HEK293T (cell line): ENCODE measurements around the gene SYNPO2.

Experiments
- ARNT ChIP-seq: fragments of 450-650 bp; IDR thresholded peaks from 2 replicates; pipeline ENCODE4 v1.6.1; 2017; ENCODE audit warnings: mild to moderate bottlenecking
- BHLHE40 ChIP-seq: fragments of 450-650 bp; IDR thresholded peaks from 2 replicates; pipeline ENCODE4 v1.6.1; 2016; ENCODE audit warnings: mild to moderate bottlenecking, moderate library complexity, borderline replicate concordance
- CTBP1 ChIP-seq: fragments of 450-650 bp; IDR thresholded peaks from 2 replicates; pipeline ENCODE4 v1.6.1; 2016; ENCODE audit warnings: borderline replicate concordance
- ELF4 ChIP-seq: fragments of 450-650 bp; IDR thresholded peaks from 2 replicates; pipeline ENCODE4 v1.6.1; 2017; ENCODE audit warnings: antibody characterized with exemption
- FOXA1 ChIP-seq: fragments of 450-650 bp; IDR thresholded peaks from 2 replicates; pipeline ENCODE4 v1.6.1; 2016; ENCODE audit warnings: mild to moderate bottlenecking
- FOXK2 ChIP-seq: fragments of 450-650 bp; IDR thresholded peaks from 2 replicates; pipeline ENCODE4 v1.6.1; 2016; ENCODE audit warnings: mild to moderate bottlenecking
- FOXM1 ChIP-seq: fragments of 450-650 bp; IDR thresholded peaks from 2 replicates; pipeline ENCODE4 v1.6.1; 2017; ENCODE audit warnings: mild to moderate bottlenecking, borderline replicate concordance
- HDGF ChIP-seq: fragments of 450-650 bp; IDR thresholded peaks from 2 replicates; pipeline ENCODE4 v1.6.1; 2017; ENCODE audit warnings: antibody characterized with exemption, borderline replicate concordance
- NFRKB ChIP-seq: fragments of 450-650 bp; IDR thresholded peaks from 2 replicates; pipeline ENCODE4 v1.6.1; 2016; ENCODE audit warnings: mild to moderate bottlenecking, moderate library complexity
- SP1 ChIP-seq: fragments of 450-650 bp; IDR thresholded peaks from 2 replicates; pipeline ENCODE4 v1.6.1; 2017
- SUZ12 ChIP-seq: fragments of 450-650 bp; IDR thresholded peaks from 2 replicates; pipeline ENCODE4 v1.6.1; 2016; ENCODE audit warnings: mild to moderate bottlenecking
- TARDBP ChIP-seq: fragments of 450-650 bp; IDR thresholded peaks from 2 replicates; pipeline ENCODE4 v1.6.1; 2016
- ZNF384 ChIP-seq: fragments of 450-650 bp; IDR thresholded peaks from 2 replicates; pipeline ENCODE4 v1.6.1; 2016
- TF ChIP-seq, protein P1 (sequence below): fragments of 450-650 bp; IDR thresholded peaks from 2 replicates; pipeline ENCODE4 v1.6.1; 2016

GRCh38 chr4:119028296-119028695, 139.6 kb downstream of the SYNPO2 start:
- TF ChIP-seq ARNT = no peak
- no peak for TF ChIP-seq HDGF
- no peak for TF ChIP-seq FOXM1
- TF ChIP-seq BHLHE40 = no peak
- TF ChIP-seq, protein P1, sequence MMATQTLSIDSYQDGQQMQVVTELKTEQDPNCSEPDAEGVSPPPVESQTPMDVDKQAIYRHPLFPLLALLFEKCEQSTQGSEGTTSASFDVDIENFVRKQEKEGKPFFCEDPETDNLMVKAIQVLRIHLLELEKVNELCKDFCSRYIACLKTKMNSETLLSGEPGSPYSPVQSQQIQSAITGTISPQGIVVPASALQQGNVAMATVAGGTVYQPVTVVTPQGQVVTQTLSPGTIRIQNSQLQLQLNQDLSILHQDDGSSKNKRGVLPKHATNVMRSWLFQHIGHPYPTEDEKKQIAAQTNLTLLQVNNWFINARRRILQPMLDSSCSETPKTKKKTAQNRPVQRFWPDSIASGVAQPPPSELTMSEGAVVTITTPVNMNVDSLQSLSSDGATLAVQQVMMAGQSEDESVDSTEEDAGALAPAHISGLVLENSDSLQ = no peak
- no peak for TF ChIP-seq FOXA1
- TF ChIP-seq SP1 = no peak
- TF ChIP-seq TARDBP = no peak
- no peak for TF ChIP-seq NFRKB
- TF ChIP-seq SUZ12 = no peak
- TF ChIP-seq ELF4 = no peak
- TF ChIP-seq ZNF384 = no peak
- TF ChIP-seq CTBP1 = no peak
- TF ChIP-seq FOXK2 = no peak
